GM12891 (cell line): ENCODE results near the gene LRP1B.
"Not testable (repeated sequence)": the region's sequence is repeated elsewhere in the genome, so short reads cannot be mapped to it uniquely, and the experiment has no call there.

ENCODE experiments used
- POLR2A ChIP-seq: IDR thresholded peaks from 2 replicates; pipeline ENCODE4 v1.6.1; 2011; ENCODE audit warnings: low read depth, low read length, control low read depth
- POLR2AphosphoS5 ChIP-seq: IDR thresholded peaks from 2 replicates; pipeline ENCODE4 v1.6.1; 2011; ENCODE audit warnings: low read depth, low read length, control low read depth
- SPI1 ChIP-seq: IDR thresholded peaks from 2 replicates; pipeline ENCODE4 v1.6.1; 2011; ENCODE audit warnings: low read depth, low read length, control low read depth

GRCh38 chr2:140415035-140415434 lies 1715.8 kb downstream of the LRP1B start:
- not testable (repeated sequence) for TF ChIP-seq POLR2A, SPI1, POLR2AphosphoS5
